ENCODE data around the gene LSP1.

LSP1 gene

DNA sequence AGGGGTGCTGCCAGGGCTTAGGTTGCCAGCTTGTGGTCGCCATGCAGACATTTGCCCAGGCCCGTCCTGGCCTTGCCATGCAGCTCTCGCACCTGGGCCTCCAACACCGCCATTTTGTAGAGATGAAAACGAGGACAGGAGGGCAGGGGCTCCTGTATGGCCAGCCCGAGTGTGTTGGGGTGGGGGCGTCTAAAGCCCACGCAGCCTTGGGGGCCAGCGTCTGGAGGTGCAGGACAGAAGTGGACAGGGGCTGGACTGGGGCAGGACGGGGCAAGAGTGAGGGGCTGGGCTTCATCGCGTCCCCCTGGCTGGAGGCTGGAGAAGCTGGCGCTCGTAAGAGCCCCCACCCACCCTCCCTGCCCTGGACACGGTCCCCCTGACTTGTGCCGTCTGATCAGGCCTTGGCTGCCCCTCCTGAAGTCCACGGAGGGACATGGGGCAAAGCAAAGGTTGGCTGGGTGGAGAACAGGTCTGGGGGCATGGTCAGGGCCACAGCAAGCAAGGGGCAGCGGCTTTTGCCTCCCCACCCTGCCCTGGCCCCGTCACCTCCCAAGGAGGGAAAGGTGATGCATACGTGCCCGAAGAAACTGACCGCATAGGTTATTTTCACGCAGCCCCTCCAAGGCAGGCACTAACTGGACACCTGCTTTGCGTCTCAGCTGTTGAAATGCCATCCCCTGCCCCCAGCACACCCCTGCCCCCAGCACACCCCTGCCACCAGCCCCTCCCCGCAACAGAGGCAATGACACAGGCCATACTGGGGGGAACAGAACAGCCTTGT lies 67.4 kb downstream of the LSP1 start:
- no peak for DNase-seq

DNA sequence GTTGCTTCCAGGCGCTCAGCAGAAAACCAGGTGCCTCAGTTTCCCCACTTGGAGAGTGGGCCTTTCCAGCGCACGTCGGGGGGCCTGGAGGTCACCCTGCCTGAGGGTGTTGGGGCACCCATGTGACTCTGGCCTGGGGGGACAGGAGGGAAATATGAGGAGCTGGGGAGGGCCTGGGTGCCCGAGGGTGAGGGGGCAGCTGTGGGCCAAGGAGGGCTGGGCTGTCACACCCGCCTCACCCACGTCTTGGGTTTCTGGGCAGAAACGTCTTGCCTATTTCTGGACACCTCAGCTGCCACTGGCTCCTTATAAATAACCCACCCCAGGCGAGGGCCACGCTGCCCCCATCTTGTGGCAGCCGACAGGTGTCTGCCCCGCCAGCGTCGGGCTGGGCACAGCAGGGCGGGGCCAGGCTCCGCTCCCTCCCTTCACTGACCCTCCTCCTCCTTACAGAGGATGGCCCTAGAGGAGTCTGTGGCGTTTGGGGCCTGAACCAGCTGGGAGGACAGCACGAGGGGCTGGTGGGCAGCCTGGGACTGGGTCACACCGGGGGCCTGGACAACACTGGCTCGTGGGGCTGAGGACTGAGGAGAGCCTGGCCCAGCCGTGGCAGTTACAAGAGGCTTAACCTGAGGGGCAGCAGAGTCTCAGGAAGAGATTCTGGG lies 68.2 kb downstream of the LSP1 start:
- no peak for DNase-seq

DNA sequence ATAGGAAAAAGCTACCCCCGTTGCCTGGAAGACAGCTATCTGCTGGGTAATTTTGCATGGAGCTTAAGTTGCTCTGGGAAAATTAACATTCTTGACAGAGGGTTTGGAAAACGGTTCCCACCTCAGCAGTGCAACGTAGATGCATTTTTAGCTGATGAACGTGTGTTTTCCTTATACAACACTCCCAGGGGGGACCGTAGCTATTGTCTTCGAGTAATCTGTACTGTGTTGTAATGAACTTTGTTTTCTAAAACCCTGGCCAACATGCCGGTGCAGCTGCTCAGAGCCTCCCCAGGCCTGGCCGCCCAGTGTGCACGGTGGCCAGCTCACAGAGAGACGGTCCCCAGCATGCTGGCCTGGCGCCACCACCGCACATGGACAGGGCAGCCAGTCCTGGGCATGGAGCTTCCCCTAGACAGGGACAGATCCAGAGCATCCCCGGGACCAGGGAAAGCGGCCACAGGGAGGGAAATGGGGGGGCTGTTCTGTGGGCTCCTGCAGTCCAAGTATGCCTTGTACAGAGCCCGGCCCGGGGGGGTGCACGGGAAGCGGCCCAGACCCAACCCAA lies 68.8 kb downstream of the LSP1 start:
- no peak for DNase-seq

DNA sequence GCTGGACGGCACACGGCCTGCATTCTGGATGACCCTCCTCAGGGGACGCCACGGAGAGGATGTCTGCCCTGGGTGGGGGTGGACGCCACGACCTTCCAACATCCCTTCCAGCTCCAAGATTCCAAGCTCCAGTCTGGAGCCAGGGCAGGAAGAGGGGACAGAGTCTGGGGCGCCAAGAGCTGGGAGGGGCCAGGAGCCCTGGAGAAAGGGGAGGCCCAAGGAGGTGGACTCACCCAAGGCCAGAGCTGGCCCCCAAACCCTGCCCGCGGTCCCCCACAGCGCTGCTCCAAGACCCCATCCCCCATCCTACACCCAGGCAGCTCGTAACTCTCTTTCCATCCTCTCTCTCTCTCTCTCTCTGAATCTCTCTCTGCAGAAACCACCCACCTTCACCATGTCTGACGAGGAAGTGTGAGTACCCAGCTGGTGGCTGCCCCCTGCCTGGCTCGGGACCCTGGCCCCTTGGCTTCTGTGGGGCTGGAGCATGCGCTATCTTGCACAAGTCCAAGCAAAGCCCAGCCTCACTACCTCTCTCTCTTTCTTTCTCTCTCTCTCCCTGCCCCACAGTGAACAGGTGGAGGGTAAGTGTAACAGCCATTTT lies 69.7 kb downstream of the LSP1 start:
- no peak for DNase-seq

DNA sequence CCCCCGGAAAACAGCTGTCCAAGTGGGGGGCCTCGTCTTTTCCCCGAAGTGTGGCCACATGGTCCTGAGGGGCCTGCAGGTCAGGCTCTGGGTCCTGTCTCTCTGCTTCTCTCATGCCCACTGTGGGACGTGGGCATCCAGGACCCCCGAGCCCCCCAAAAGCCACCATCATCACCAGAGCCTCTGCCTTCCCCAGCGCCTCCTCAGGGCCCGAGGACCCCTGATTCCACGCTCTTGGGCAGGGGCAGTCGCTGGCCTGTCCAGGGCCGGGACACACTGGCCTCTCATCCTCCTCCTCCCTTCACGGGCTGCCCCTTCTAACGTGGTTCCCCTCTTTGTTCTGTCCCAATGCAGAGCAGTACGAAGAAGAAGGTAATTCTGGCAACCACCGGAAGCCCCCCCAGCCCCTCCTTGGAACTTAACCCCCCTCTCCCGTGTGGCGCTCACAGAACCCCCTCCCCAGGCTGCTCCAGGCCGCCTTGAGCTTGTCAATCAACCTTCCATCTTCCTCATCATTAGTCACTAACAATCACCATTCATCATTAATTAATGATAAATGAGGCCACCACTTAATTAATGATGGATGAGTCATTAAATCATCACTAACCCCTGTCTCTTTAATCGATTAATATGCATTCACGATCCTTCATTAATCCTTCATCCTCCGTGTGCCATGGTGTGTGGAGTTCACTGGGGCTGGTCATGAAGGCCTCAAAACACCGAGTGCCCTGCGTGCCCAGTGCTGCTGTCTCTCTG lies 70.5 kb downstream of the LSP1 start:
- DNase-seq = no peak

DNA sequence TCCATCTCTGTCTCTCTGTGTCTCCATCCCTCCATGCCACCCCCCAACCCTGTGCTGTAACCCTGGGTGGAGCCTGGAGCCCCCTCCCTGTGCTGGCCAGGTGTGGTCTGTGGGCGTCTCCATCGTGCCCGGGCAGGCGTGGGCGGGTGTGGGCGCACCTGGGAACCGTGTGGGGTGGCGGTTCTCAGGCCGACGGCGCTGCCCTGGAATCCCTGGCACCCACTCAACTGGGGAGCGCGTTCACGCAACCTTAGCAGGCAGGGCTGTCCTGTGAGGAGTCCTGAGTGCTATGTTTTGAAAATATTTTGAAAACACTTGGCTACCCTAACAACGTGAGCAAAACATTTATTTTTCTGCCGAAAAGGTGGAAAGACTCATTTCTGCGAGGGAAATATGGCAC lies 71.3 kb downstream of the LSP1 start:
- no peak for DNase-seq

DNA sequence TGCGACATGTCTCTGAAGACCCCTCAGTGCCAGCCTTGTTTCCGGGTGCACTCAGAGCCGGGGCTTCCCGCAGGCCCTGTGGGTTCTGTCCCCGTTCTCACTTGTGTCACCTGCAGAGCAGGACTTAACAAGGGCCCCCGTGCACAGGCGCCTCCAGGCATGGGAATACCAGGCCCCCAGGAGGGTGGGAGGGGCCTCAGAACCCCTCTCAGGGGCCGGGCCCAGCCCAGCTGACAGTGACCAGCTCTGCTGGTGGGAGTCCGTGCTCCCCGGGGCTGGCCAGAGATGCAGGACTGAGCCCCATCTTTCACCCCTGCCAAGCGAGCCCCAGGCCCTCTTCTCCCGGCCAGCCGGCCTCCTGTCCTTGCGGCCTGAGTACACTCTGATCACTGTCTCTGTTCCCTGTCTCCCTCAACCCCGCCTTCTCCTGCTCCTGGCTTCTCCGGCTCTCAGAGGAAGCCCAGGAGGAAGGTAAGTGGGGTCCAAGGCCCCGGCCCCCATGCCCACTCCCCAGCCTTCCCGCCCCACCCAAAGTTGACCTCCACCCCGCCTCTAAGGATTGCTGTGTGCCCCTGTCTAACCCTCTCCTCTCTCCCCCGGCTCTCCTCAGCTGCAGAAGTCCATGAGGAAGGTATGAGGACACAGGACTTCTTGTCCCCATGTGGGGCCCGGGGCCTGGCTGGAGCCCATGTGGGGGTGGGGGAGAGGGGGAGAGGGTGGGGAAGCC lies 71.9 kb downstream of the LSP1 start:
- DNase-seq = no peak

DNA sequence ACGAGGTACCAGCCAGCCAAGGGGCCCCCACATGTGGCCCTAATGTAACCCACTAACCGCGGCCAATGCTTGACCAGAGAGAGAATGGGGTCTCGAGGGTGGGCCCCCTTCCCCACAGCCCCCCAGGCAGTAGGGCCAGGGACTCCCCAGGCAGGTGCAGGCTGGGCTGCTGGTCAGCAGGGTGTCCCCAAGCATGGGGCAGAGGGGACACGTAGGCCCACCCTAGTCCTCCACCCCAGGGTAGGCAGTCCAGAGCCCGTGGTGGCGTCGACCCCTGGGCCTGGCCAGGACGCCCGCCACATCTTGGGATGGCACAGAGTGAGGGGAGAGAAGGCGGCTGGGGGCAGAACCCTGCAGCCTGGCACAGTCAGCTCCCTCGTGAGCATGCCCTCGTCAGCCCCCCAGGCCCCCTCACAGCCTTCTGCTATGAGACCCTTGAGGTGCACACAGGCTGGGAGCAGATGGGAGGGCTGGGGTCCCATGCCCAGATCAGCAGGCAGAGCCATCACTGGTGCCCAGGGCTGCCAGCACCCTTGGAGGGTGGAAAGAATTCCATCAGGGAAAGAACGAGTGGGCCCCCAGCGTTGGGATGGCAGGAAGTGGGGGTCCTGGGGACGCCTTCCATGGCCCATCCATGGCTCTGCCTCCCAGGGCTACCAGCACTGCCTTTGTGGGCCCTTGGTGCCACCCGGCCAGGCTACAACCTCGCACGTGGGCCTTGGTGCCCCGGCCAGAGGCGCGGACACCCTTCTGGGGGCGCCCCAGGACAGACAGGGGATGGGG lies 72.7 kb downstream of the LSP1 start:
- no peak for DNase-seq

DNA sequence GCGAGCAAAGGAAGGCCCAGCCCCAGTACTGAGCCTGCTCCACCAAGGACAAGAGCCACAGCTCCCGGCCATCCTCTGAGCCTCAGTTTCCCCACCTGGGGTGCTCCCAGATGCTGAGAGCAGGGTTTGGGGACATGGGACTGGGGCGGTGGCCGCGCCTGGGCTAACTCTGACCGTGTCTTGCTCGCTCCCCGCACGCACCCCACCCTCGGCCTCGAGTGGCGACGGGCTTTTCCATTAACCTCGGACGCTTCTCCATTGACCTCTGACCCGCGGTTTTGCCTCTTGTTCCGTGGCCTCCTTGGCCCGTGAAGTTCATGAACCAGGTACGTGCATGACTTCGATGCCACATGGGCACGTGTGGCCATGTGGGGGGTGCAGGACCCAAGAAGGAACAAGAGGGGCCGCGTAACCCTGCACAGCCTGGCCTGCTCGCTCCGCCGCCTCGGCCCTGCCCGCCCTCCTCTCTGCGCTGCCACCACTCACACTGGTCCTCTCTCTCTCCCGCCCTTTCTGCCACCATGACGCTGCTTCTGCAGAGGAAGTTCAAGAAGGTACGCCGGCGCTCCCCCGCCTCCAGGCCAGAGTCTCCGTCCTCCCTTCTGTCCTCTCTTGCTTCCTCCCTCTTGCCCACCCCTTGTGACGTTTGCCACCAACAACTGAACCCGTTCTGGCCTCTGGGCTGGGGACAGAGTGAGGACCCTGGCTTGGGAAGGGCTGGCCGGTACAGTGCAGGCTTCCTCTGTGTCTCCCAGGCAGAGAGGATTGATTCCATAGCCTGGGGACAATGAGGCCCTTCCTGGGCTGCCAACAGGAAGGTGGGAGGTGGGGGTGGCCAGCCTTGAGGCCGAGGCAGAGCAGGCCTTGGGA lies 73.5 kb downstream of the LSP1 start:
- DNase-seq = no peak

DNA sequence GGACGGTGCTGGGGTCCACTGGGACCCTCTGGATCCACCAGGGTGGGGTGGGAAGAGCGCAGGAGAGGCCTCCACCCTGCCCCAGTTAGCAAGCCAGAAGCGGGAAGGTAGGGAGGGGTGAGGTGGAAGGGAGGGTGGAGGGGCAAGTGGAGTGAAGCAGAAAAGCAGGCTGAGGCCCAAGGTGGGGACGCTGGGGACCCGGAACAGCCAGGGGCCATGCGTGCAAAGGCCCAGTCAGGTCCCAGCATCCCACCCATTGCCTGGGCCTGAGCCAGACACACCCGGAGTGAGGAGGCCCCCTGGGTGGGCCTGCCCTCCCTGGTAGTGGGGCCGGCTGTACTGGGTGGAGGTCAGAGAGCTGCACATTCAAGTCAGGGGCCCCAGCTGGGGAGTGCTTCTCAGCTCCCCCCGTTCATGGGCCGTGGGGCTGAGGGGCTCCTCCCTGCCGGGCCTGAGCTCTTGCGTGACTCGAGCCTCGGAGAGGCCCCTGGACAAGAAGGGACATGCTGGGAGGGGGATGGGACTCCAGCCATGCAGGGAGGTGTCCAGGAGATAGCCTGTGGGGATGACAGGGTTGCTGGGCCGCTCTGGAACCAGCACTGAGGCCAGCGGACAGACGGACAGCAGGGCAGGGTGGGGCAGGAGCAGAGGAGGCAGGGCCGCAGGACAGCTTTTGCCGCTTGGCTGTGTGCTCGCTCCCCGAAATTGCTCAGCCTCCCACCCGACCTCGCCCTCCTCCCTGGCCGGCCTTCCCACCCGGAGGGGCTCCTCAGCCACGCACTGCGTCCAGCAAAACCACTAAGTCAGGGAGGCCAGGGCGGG lies 74.4 kb downstream of the LSP1 start:
- no peak for DNase-seq

DNA sequence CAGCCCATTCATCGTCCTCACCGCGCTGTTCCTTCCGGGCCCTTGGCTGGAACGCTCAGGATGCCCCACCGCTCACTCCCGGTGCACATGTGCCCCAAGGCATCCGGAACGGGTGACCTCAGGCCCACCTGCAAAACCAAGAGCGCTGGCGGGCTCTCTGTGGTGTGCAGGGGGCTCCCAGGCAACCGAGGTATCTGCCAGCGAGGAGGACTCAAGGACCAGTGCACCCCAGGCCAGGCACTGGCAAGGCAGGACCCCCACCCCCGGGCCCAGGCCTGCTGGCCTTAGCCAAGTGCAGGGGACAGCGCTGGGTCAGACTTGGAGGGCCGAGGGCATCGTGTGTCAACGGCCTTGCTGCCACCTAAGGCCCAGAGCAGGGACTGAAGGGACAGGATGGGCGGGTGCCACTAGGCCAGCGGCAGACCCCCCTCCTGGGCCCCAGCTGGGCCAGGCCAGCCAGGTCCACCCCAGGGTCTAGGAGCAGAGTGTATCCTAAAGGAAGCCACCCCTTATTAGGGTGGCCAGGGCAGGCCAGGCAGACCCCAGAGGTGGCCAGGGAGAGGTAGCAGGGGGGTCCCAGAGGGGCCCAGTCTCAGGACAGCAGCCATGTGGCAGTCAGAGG lies 75.1 kb downstream of the LSP1 start:
- no peak for DNase-seq

DNA sequence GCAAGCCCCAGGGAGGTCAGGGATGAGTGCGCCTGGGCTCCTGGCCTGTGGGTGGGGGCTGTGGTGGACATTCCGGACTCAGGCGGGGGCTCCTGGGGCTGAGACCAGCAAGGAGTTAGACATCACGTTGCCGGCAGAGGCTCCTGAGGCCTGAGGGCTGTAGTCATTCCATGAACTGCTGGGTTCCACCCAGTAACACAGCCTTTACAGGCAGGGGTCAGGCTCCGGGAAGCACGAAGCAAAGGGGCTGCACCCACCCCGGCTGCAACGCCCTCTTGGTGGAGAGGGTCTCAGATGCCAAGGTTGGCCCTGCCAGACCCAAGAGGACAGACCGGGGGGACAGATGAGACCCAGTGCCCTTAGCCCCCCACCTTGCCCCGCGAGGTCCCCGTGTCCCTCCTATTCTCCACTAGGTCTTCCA lies 75.6 kb downstream of the LSP1 start:
- no peak for DNase-seq

DNA sequence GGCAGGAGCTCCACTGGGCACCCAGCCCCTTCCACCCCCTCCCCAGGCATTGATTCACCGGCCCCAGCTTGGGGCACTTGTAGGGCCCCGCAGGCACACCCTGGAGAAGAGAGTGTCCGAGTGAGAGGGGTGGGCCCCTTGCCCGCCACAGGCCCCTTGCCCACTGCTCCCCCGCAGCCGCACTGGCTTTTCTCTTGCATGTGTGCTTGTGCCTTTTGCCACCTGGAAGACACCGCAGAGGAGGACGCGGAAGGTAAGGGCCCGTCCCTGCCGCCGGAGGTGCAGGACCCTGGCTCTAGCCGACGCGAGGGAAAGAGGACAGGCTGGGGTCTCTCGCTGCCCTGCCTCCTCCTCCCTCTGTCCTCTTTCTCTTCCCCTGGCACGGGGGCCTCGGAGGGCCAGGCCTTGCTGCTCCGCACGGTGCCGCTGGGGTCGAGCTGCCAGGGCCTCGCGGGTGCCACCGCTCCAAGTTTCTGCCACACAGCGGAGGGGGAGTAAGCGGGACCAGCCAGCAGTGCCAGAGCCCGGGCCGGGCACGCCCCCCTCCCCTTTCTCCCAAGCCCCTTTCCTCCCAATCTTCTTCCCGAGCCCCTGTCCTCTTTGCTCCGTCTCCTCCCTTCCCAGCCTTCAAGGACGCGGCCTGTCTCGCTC lies 76.1 kb downstream of the LSP1 start:
- no peak for DNase-seq

DNA sequence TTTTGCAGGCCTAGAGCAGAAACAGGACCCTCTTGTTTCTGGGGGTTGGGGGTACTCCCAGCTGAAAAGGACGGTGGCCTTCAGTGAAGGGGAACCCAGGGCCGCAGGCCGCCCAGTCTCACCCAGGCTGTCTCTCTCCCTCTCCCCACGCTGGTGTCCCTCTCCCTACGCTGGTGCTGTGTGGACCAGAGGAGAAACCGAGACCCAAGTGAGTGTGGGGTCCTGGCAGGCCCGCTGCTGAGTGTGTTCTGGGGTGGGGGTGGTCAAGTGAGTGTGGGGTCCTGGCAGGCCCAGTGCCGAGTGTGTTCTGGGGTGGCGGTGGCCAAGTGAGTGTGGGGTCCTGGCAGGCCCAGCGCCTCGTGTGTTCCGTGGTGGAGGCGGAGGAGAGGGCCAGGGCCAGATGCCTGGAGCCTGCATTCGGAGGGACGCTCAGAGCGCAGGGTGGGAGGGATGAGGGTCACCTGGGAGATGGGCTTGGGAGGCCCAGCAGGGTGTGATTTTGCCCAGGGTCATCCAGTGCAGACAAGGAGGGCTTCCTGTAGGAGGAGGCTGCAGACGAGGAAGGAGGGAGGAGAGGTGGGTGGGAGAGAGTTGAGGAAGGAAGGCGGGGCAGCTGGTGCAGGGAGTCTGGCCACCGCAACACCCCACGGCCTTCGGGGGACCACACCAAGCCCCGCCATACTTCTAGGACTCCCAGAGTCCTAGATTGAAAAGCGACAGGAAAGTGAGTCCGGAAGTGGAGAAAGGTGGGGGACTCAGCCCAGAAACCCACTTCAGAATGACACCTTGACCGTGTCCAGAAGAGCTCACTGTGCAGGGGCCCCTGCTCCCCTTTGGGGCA lies 77.0 kb downstream of the LSP1 start:
- no peak for DNase-seq

DNA sequence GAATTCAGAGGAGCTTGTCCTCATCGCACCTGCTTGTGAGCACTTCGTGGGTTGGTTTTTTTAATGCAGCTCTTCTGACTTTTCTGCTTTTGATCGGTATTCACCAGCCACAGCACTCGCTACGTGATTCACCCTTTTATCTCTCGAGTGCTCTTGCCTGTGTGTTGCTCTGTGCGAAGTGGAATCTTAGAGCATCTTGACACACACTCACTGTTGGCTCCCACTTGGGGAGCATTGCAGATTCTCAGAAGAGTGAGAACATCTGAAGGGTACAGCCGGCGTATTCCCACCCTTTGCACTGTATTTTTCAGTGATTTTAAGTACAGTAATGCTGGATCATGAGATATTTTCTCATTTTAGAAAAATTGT lies 77.6 kb downstream of the LSP1 start:
- no peak for DNase-seq

DNA sequence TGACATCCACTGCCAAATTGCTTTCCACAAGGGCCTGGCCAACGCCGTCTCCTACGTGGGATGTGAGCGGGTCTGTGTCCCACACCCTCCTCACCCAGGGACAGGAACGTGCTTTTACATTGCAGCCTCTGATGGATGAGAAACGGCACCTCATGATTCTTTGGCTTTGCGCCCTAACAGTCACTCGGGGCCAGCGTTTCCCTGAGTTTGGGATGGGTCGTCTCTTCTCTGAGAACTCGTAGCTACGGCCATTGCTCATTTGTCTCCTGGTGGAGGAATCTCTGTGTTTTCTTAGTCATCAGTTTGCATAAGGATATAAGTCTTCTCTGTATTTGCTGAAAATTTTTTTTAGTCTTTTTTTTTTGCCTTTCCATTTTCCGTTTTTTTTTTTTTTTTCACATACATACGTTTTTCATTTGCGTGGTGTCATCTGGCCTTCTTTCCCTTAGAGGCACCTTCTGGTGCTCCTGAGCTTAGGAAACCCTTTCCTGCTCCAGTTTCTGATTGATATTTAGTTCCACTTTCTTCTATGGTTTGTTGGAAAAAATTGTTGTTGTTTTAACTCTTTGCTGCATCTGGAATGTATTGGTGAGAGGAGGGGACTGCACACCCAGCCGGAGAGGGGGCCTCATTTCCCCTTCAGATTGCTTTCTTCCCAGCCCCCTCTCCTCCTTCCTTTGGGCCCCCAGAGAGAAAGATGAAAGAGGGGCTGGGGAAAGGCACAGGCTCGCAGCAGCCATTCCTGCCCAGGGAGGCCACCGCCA lies 78.6 kb downstream of the LSP1 start:
- no peak for DNase-seq

DNA sequence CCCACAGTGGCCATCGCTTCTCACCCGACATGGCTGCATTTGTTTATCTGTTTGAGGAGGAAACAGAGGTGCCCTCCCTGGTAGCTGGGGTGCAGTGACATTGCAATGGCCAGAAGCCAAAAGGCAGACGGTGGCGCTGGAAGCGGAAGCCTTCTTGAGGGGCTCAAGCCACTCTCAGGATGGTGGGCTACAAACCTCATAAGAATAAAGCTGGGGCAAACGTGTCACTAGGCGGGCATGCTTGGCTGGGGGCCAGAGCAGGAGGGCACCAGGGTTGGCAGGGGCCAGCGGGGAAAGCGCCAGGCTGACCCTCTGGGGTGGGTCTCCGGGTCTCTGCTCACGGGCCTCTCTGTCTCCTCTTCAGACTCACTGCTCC lies 79.2 kb downstream of the LSP1 start:
- DNase-seq = no peak

All from activated CD4-positive, CD25-positive, alpha-beta regulatory T cell (primary cell).